HG03469 (cell line): ENCODE results near the gene SV2B.

Source experiments
- ATAC-seq: cut with Tn5 transposase; IDR thresholded peaks from one replicate; pipeline ENCODE4 v1.9.1; 2021; ENCODE audit warnings: mild to moderate bottlenecking, moderate library complexity, moderate number of reproducible peaks; ENCODE audit not compliant: unreplicated experiment

SV2B gene

DNA sequence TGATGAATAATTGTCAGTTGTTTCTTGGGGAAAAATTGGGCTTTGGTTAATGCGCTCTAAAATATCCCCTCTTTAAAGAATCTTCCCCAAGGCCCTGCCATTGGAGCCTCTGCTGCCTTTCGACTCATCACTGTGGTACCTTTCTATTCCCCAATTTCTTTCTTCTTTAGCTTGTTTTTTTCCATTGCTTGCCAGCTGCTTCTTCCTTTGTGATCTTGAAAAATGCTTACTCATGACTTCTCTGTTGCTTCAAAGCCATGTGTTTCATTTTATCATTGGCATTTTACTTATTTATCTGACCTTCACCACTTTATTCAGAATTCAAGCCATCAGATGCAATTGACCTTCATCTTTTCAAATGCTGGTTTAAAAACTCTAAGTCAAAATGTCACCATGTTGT, 84.4 kb downstream of the SV2B start:
- no peak for ATAC-seq

DNA sequence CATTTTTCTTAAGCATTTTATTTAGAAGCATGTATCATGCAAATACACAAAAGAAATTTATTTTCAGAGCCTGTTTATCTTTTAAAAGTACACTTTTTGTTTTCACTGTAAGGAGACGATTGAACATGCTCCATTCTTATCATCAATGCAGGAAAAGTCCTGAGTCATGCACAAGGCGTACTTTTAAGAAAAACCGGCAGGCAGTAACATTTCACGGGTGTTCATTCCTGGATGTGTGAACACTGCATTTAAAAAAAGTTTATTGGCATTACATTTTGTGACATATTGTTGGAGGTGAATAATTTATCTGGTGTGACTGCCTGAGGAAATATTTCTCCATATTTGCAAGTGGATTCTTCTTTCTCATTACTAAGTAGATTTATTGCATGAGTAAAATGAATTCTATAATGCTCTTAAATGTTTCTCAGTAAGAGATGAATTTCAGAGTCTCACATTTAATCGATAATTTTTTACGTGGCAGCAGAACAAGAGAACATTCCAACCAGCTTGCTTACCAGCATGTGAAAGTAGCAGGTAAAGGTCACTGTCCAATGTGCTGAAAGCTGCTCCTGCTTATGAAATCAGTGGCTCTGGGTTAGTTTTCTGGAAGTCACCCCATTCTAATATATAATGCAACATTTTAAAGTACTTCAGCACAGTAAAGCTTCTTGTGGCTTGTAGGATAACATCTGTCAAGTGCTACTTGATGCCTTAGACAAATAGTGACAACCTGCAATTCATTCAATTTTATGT, 87.0 kb downstream of the SV2B start:
- no peak for ATAC-seq

DNA sequence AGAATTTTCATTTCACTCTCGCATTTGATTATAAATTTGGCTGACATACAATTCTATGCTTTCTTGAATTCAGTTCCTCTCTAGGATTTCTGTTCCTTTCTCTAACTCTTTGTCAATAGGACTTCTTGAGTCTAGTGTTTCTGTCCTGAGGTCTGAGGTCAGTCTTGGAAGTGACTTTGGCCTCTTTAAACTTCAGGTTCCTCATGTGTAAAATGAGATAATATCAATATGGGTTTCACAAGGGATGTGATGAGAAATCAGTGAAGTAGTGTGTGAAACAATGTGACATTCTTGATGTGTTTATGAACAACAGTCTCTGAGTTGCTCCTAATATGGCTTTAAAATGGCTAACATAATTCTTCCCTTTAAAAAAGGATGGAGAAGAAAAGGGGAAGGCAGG, 92.2 kb downstream of the SV2B start:
- ATAC-seq: no peak

DNA sequence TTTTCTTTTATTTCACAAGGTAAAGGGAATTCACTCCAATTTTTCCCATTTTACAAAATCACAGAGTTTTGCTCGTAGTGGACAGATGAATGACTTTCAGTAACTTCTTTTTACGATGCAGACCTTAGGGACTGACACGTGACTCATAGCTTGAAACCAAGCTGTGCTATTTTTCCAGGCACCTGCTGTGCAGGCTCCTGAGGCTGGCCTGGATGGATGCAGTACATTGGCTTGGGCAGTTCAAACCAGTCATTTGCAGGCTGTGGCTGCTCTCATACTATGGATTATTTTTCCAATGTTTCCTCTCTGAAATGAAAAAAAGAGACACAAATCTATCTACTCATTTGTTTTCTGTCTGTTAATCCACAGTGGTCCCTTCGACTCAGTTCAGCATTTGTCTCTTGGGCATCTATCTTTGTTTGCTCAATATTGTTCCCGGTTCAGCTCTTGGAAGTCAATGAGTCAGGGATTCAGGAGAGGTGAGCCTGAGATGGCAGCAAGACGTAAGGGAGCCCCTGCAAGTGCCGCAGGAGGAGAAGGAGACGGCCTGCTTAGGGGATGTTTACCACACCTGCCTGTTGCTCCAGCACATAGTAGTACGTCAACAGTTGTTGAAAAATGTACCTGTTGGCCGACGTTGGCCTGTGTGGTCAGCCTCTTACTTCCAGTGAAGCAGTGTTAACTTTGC, 92.8 kb downstream of the SV2B start:
- no peak for ATAC-seq

DNA sequence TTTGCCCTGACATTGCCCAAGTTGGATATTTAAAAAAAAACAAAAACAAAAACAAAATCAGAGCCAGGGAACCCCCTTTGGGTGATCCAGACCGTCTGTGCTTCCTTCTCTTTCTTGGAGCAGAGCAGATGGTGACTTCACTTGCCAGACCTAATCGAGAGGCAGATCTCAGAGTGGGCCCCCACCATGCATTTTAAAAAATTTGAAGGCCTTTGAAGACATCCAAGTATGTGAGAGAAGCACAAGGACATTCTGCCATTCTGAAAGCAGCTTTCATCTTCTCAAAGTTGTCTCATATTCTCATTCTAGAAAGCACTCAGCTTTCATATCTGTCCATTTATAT, 93.3 kb downstream of the SV2B start:
- ATAC-seq: no peak

DNA sequence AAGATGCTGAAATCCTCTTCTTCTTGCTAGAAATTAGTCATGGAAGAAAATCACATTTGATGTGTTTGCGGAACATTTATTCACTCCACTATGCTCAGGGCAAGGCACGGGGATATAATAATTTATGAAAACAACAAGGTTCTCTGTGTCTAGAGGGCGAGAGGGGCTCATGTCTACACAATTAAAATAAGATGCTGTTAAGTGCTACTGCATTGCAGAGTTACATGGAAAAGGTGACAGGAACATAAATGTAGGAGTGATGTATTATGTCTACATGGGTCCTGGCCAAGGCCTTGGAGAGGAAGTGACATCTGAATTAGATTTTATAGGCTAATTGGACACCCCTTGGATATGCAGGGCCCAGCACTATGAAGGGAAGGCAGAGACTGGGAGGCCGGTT, 96.1 kb downstream of the SV2B start:
- no peak for ATAC-seq

DNA sequence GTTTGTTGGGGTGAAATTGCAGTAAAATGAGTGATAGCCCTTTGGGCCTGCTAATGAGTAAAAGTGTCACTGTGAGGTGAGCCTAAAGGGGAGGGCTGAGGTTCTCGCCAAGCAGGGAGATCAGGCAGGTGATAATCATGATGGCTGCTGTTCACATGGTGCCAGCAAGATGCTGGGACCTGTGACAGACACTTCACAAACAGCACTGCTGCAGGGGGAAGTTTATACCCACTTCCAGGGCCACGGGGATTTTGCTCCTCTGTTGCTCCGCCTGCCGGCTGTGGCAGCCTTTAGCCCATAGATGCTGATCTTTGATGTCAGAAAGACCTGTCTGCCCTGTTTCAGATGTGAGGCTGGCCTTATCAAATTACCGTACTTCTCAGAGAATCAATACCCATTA, 96.7 kb downstream of the SV2B start:
- ATAC-seq: no peak

DNA sequence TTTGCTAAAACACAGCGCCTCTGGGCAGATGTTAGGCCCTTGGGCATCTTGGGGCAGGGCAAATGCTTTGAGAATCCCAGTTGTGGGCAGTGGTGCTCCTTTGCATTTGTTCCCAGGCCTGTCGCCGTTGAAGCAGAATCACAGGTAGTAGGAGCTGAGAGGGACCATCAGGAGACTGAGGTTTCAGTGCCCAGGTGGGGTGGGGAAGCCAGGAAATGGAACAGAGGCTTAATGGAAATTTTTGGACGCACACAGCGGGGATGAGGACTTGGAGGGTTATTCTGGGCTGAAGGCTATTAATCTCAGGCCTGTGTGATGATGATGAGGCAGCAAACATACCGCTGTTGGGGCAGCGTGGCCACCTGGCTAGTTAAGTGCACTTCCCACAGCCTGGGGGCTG, 99.5 kb downstream of the SV2B start:
- no peak for ATAC-seq

DNA sequence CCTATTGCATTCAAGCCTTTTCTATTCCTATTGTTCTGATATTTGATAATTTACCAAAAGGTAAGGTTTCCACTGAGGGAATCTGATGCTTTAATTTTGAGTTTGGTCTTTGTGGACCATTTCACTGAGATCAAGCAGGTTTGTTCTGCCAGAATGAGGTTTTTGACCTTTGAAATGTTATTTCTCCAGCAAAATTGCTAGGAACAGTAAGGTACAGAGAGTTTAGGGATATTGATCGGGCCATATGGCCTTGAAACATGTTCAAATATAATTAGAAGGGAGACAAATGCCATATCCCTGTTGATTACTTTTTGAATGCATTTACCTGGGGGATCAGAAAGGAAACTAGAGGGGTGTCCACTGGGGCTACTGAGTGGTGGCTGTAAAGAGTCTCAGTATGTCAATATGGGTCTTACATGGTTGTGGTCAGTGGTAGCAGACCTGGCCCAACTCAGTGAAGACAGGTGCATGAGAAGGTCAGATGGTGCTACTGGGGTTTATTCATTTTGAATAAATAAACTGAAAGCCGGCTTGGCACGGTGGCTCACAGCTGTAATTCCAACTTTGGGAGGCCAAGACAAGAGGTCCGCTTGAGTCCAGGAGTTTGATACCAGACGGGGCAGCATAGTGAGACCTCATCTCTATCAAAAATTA, 100.2 kb downstream of the SV2B start:
- ATAC-seq: no peak

DNA sequence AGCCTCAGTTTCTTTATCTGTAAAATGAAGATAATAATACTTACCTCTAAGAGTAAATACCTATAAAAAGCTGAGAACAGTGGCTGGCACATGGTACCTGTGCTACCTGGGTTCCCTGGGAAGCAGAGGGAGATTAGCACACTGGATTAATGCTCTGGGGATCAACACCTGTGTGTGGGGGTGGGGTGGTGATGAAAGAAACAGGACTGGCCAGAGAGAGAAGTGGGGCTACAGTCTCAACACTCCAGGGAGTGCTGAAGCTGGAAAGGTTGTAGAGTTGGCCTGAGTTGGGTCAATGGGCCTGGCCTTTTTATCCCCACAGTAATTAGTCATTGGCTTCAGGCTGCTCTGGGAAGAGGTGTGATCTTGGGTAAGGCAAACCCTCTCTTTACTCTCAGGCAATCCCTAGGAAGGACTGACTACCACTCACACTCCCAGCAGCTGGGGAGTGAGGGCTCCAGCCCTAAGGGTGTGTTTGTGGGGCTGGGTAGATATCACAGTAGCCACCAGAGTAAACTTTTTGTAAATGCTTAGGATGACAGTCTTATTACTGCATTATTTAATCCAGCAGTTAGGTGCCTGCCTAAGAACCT, 102.5 kb downstream of the SV2B start:
- no peak for ATAC-seq

DNA sequence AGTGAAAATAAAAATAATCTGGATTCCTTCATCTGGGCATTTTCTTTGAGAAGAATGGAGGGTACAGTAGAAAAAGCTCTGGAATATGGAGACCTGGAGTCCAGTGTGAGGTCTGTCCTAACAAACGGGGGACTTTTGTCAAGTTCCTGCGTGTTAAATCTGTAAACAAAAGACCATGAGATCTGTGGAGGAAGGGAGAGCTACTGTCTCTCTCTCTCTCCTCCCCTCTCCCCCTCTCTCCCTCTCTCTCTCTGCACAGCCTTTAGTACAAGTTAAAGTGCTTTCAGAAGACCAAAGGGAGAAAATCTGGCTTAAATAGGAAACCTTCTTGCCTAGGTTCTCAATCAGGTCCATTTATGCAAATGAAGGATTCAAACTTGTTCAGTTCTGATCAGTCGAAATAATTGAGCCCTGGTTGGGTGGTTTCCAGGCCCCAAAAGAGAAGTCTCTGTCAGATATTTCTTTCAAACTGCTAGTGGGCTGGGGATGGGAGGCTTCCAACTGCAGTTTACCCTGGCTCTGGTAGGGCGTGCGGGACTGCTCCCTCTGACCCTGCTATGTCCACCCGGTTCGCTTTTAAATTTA, 103.7 kb downstream of the SV2B start:
- no peak for ATAC-seq

DNA sequence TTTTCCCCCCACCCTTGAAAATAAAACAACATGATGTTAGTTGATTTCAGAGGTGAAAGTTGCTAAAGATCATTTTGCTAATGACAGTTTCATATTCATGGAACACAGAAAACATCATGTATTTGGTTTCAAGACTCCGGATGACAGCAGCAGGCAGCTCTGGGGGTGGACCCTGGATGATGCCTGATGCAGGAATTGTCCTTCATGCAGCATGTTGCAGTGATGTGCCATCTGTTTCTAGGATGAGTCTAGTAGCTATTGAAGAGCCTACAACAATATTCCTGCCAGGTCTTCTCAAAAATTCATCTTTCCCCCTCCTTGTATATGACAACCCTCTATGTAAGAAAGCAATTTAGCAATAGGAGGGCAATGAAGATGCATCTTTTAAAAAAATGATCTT, 108.3 kb downstream of the SV2B start:
- ATAC-seq: no peak

DNA sequence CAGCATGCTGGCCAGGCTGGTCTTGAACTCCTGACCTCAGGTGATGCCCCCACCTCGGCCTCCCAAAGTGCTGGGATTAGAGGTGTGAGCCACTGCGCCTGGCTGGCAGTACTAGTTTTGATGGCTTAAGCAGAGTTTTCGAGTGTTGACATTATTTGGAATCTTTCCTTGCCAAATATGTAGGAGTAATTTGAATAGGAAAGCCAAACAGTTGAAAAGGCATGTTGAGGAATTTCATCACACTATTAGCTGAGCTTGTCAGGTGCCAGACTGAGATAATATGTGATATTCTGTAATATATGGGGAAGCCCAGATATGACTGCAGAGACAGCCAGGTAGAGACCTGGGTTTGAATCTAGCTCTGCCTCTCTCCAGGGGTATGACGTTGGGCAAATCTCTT, 109.3 kb downstream of the SV2B start:
- ATAC-seq: no peak

DNA sequence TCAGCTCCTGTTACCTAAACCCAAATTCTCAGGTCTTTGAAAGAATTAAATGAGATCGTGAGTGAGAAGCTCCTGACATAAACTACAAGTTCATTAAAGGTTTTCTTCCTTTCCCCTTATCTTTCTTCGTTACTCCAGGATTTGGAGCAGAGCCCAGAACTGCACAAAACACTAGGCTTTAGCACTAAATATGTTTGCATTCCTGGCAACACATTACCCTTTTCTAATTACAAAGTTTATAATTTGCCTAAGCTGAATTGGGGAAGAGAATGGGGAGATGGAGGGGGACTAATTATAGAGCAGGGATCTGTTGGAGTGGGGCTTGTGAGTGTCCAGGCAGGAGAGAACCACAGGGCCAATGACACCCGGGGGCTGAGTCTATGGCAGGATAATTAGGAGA, 109.7 kb downstream of the SV2B start:
- ATAC-seq: no peak

DNA sequence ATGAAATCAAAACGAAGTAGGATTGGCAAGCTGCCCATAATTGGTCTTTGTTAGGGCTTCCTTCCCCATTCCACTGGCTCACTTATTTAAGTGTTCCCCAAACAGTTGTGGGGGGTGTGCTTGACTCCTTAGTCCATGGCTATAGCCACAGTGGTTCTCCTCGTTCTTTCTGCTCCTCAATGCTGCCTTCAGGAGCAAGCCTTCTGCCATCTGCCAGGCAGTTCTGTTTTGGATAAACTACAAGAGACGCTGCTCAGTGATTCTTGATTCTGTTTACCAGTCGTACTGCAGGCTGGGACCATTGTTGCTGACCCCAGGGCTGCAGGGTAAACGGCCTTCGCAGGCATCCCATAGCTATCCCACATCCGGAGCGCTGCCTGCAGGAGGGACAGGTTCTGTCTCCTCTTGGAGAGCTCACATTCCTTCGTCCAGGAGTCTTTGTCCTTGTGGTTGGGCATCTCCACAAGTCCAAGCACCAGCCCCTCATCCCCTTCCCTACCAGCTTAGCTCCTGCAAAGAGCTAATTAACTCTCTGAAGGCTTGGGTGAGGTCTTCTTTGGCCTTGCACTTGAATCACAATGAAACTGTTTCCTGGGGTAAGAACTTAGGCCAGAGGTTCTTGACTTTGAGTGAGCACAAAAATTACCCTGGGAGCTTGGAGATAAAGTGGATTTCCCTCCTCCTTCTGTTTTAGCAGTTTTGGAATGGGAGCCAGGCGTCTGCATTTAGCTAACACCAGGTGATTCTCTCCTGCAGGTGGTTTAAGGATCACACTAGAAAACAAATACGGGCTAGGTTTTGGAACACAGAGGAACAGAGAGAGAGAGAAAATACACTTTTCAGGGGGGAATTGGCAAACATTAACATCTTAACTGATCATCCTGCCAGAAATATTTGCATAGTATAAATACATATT, 114.9 kb downstream of the SV2B start:
- no peak for ATAC-seq

DNA sequence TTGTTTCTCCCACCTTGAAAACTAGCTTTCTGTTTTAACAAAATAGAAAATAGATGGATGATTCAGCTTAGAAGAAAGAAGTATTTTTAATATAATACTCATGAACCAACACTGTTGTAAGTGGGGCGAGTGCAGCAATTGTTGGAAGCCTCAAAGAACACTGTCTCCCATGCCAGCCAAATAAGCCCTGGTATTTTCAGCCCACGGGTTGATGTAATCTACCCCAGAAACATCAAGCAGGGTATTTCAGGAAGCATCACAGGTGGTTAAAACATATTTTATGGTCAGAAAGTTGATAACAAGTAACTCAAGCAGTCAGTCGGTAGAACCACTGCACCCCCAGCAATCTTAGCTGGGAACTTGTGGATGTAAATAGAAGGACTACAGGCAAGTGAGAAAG, 115.9 kb downstream of the SV2B start:
- no peak for ATAC-seq

DNA sequence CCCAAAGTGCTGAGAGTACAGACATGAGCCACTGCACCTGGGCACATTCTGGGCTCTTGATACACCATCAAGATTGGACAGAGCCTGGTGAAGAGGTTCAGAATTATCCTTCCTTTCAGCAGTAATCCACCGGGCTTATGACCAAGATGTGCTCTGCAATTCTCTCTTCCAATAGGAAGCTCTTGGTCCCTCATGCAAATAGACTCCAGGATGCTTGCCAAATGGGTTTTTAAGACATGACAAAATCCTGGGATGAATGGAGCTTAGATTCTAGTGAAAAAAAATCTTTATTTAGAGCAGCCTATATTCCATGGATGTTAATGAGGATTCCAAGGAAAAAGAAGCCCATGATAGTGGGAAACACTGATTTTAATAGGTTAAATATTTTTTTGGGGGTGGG, 119.1 kb downstream of the SV2B start:
- no peak for ATAC-seq

DNA sequence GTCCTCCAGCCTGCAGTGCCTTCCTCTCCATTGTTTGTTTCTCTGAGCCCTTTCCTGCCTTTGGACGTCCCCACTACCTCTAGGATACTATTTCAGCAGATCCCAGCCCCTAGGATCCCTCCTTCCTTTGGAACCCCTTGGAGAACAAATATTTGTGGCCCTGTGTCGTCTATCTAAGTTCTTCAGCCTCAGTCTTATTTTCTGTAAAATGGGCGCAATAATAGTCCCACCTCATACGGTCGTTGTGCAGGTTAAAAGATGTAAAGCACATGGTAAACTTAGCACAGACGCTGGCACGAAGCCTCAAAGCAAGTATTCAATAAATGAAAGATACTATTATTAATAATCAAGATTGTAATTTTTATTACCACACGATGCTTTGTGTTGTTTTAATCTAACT, 122.0 kb downstream of the SV2B start:
- ATAC-seq: no peak

DNA sequence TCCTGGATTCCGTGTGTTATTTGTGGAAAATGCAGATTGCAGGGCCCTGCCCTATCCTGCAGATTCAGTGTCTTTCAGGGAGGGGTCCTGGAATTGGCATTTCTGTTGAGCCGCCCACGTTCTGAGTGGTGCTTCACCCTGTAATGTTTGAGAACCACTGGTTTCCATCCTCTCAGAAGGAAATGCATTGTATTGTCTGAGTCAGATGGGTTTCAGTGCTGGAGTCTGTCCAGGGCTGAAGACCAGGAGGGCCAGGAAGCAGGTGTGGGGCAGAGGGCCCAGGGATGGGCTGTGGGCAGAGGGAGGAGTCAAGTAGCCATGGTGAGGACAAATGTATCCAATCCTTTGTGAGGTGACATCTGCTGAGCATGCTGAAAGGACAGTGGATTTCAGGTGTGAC, 123.8 kb downstream of the SV2B start:
- no peak for ATAC-seq

DNA sequence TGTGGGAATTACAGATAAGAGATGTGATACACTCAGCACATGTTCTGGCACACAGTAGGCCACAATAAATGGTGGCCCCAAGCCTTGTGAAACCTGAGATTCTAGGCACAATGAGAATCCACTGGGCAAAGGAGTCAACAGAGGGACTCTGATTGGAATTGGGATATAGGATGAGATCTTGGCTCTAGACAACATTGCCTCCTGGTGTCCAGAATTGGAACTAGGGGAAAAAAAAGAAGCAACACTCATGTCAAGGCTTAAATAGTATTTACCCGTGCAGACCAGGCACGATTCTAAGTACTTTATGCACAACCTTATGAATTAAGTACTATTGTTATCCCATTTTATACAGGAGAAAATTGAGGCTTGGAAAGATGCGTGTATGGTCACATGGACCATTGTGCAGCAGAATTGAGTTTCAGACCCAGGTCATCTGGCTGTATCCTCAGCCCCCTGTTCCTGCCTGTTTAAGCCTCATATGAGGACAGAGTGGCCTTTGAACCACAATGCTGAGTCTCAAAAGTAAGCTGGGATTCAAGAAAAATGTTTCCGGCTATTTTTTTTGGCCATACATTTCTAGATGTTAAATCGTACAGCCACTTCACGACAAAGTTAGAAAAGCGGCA, 124.8 kb downstream of the SV2B start:
- ATAC-seq: no peak
